Vagina (tissue), 2 donors: ENCODE measurements around the gene CDKN1B.

Experiments used
- POLR2A ChIP-seq, 2 donors: fragments of 450-650 bp; IDR thresholded peaks; one replicate each; pipeline ENCODE4 v1.6.1; 2017; ENCODE audit warnings: antibody characterized with exemption in 2 of 2, mild to moderate bottlenecking in 2 of 2, moderate library complexity in 2 of 2
- POLR2AphosphoS5 ChIP-seq, 2 donors: sonication (generic); formaldehyde crosslinking; IDR thresholded peaks; one replicate each; pipeline ENCODE4 v1.9.0; 2017; ENCODE audit warnings: antibody characterized with exemption in 2 of 2, mild to moderate bottlenecking in 2 of 2, low read depth in 1 of 2; ENCODE audit not compliant: insufficient read depth in 1 of 2
- TF ChIP-seq, protein P1 (sequence below), 3 experiments: fragments of 450-650 bp in 2 of 3; fragments of 200-600 bp in 1 of 3; sonication (generic) in 1 of 3; IDR thresholded peaks; one replicate each; pipeline ENCODE4 v1.5.1; 2017 to 2019; ENCODE audit warnings: antibody characterized with exemption in 3 of 3, mild to moderate bottlenecking in 2 of 3, moderate library complexity in 2 of 3

GRCh38 chr12:12685305-12685704, 31.9 kb upstream of the CDKN1B start:
- TF ChIP-seq, protein P1, sequence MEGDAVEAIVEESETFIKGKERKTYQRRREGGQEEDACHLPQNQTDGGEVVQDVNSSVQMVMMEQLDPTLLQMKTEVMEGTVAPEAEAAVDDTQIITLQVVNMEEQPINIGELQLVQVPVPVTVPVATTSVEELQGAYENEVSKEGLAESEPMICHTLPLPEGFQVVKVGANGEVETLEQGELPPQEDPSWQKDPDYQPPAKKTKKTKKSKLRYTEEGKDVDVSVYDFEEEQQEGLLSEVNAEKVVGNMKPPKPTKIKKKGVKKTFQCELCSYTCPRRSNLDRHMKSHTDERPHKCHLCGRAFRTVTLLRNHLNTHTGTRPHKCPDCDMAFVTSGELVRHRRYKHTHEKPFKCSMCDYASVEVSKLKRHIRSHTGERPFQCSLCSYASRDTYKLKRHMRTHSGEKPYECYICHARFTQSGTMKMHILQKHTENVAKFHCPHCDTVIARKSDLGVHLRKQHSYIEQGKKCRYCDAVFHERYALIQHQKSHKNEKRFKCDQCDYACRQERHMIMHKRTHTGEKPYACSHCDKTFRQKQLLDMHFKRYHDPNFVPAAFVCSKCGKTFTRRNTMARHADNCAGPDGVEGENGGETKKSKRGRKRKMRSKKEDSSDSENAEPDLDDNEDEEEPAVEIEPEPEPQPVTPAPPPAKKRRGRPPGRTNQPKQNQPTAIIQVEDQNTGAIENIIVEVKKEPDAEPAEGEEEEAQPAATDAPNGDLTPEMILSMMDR (IDR thresholded peaks at IDR 0.05), result no peak
- no peak for TF ChIP-seq POLR2AphosphoS5 (IDR thresholded peaks at IDR 0.05; ENCODE audit: insufficient read depth in 1 of 2, low read depth in 1 of 2)
- TF ChIP-seq POLR2A (IDR thresholded peaks at IDR 0.05), result no peak
